Heart left ventricle (tissue), 13 donors: ENCODE results near the gene SCAF1.

Experiments used
- POLR2A ChIP-seq, 2 donors: fragments of 450-650 bp; IDR thresholded peaks; one replicate each; pipeline ENCODE4 v1.6.1; 2017; ENCODE audit warnings: antibody characterized with exemption in 2 of 2, mild to moderate bottlenecking in 2 of 2, moderate library complexity in 2 of 2
- TF ChIP-seq, protein P1 (sequence below), 12 donors: fragments of 200-600 bp; sonication (generic) in 4 of 12; IDR thresholded peaks; one replicate each; pipeline versions ENCODE4 v1.5.0 to v1.8.0; 2018 to 2022; ENCODE audit warnings: antibody characterized with exemption in 12 of 12, mild to moderate bottlenecking in 5 of 12
- donor health status: ischemic (EF 13 %, LVEDD 7.1; RV severe dilation, severe dysfunction).
- donor health status: DM: no; HTN: yes; CAD: no.
- donor health status: DM: no; HTN: no; CAD: no.
- donor health status: ischemic (EF 25% LVEDD 6.9; RV normal size, moderate dysfunction).
- donor health status: ischemic (EF 25% LVEDD 5.7; RV mildly dilated, moderate dysfunction).
- donor health status: ischemic (EF 35%, LVEDD 5.7; RV mildly dilated, moderate dysfunction).
- donor health status: nonischemic (EF 11% LVEDD 7.7; RV severe dilation, severe dysfunction).
- donor health status: DM: yes; HTN: yes; CAD: no.
- donor health status: PGD.
- donor health status: ischemic (EF 29% LVEDD 5.4; RV normal size, mild dysfunction).
- donor health status: nonischemic (EF 23%, LVEDD 6.1; RV moderate dilation, normal function).

DNA sequence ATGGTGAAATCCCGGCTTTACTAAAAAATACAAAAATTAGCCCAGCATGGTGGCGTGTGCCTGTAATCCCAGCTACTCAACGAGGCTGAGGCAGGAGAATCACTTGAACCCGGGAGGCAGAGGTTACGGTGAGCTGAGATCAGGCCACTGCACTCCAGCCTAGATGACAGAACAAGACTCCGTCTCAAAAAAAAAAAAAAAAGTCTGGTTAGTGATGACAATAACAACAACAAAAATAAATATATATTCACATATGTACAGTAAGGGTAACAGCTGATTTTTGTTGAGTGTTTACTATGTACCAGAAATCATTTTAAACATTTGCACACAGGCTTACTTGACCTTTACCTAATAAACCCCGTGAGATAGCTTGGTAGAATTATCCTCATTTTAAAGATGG, 25.1 kb upstream of the SCAF1 start:
- TF ChIP-seq, protein P1, sequence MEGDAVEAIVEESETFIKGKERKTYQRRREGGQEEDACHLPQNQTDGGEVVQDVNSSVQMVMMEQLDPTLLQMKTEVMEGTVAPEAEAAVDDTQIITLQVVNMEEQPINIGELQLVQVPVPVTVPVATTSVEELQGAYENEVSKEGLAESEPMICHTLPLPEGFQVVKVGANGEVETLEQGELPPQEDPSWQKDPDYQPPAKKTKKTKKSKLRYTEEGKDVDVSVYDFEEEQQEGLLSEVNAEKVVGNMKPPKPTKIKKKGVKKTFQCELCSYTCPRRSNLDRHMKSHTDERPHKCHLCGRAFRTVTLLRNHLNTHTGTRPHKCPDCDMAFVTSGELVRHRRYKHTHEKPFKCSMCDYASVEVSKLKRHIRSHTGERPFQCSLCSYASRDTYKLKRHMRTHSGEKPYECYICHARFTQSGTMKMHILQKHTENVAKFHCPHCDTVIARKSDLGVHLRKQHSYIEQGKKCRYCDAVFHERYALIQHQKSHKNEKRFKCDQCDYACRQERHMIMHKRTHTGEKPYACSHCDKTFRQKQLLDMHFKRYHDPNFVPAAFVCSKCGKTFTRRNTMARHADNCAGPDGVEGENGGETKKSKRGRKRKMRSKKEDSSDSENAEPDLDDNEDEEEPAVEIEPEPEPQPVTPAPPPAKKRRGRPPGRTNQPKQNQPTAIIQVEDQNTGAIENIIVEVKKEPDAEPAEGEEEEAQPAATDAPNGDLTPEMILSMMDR (IDR thresholded peaks at IDR 0.05): no peak
- no peak for TF ChIP-seq POLR2A (IDR thresholded peaks at IDR 0.05)
